Smooth muscle cell (in vitro differentiated cells): ENCODE measurements around the gene SCN2B. TPM values are rescaled to one million over a fixed set of nuclear protein-coding genes. Genes with fewer than 3 reads are reported as not detected.
A peak's percentile ranks its signal among the peaks of the same experiment; 100 is the strongest.

Experiments
- DNase-seq: peaks from one replicate; lab custom pipeline; 2025; ENCODE audit not compliant: unreplicated experiment; lab: John Stamatoyannopoulos, UW
- H2AFZ ChIP-seq: fragments of 200-600 bp; sonication (generic); 2 replicates; pipeline ENCODE4 v1.6.0; 2016; ENCODE audit warnings: antibody characterized with exemption, low read depth, mild to moderate bottlenecking
- H3F3A ChIP-seq: fragments of 200-600 bp; sonication (generic); 2 replicates; pipeline ENCODE4 v1.6.0; 2017; ENCODE audit warnings: antibody characterized with exemption, low read depth
- H3K27ac ChIP-seq: fragments of 200-600 bp; sonication (generic); 2 replicates; pipeline ENCODE4 v1.5.1; 2016; ENCODE audit warnings: low read depth, mild to moderate bottlenecking
- H3K27me3 ChIP-seq: fragments of 200-600 bp; sonication (generic); 2 replicates; pipeline ENCODE4 v1.6.1; 2016; ENCODE audit warnings: low read depth, mild to moderate bottlenecking
- H3K36me3 ChIP-seq: fragments of 200-600 bp; sonication (generic); 2 replicates; pipeline ENCODE4 v1.5.1; 2016; ENCODE audit warnings: low read depth
- H3K4me1 ChIP-seq: fragments of 200-600 bp; sonication (generic); 2 replicates; pipeline ENCODE4 v1.5.1; 2016; ENCODE audit warnings: low read depth
- H3K4me2 ChIP-seq: fragments of 200-600 bp; sonication (generic); 2 replicates; pipeline ENCODE4 v1.6.0; 2016; ENCODE audit warnings: mild to moderate bottlenecking
- H3K4me3 ChIP-seq: fragments of 200-600 bp; sonication (generic); 2 replicates; pipeline ENCODE4 v1.5.1; 2016; ENCODE audit warnings: mild to moderate bottlenecking
- H3K79me2 ChIP-seq: fragments of 200-600 bp; sonication (generic); 2 replicates; pipeline ENCODE4 v1.6.0; 2016; ENCODE audit warnings: low read depth, mild to moderate bottlenecking
- H3K9ac ChIP-seq: fragments of 200-600 bp; sonication (generic); 2 replicates; pipeline ENCODE4 v1.6.0; 2016; ENCODE audit warnings: low read depth
- H3K9me3 ChIP-seq: fragments of 200-600 bp; sonication (generic); replicated peaks from 2 replicates; pipeline ENCODE4 v1.5.1; 2016; ENCODE audit warnings: low read depth
- H4K20me1 ChIP-seq: fragments of 200-600 bp; sonication (generic); 2 replicates; pipeline ENCODE4 v1.6.0; 2016; ENCODE audit warnings: low read depth
- CTCF ChIP-seq: fragments of 200-600 bp; sonication (generic); IDR thresholded peaks from 2 replicates; pipeline ENCODE4 v1.5.1; 2017; ENCODE audit warnings: borderline replicate concordance, mild to moderate bottlenecking, antibody characterized with exemption; ENCODE audit not compliant: insufficient read depth, poor library complexity, severe bottlenecking
- WGBS: methylation state at CpG from one replicate; pipeline ENCODE4 v1.1.7; 2016; ENCODE audit warnings: low lambda C conversion rate; 5-methylcytosine and 5-hydroxymethylcytosine counted together
- polyA plus RNA-seq: library from polyadenylated mRNA; unstranded; fragments of >200 nt; fragmentation: Nextera tagmentation; extraction: Ambion mirVana; gene quantifications from 2 replicates; pipeline ENCODE4 v1.2.1, GENCODE V29; 2016
- total RNA-seq: library from RNA; depleted of rRNA; stranded (reverse); fragments of >200 nt; gene quantifications from 2 replicates; pipeline ENCODE4 v1.2.3, GENCODE V29; 2014

The SCN2B gene
- 0.13 and 0.40 TPM in 2 replicates for total RNA-seq
- 0.22 and 0.31 TPM in 2 replicates for polyA plus RNA-seq

GRCh38 chr11:118175993-118176777, at the start of gene SCN2B:
Gene SCN2B, minus strand, starts transcription at chr11:118176639. Its CDS starts 208 bp downstream, at chr11:118176431.
- H3K4me1 ChIP-seq, result peaks cover 10% of the 10 kb centered on the region
- peaks cover 3% of the 10 kb centered on the region for H3K27me3 ChIP-seq
- no peak for TF ChIP-seq CTCF
- H3K36me3 ChIP-seq, result no peaks in the 10 kb centered on the region
- WGBS, result 12% methylated on average over 14 of the region's 14 CpGs
- peak within 1 kb of the TSS; percentile 47 for H3K4me3 ChIP-seq
- H3F3A ChIP-seq, result peaks cover 8% of the 10 kb centered on the region
- DNase-seq, result no peak
- H3K9ac ChIP-seq, result no peak within 1 kb of the TSS
- no peaks in the 10 kb centered on the region for H3K9me3 ChIP-seq
- peak within 1 kb of the TSS; percentile 85 for H3K4me2 ChIP-seq
- no peak within 1 kb of the TSS for H3K27ac ChIP-seq
- H3K79me2 ChIP-seq, result no peaks in the 10 kb centered on the region
- H2AFZ ChIP-seq, result peak within 1 kb of the TSS; percentile 80
- H4K20me1 ChIP-seq, result no peaks in the 10 kb centered on the region

- H3K27ac ChIP-seq, result no peak within 1 kb of the TSS
- no peak within 1 kb of the TSS for H2AFZ ChIP-seq
- TF ChIP-seq CTCF, result no peak
- no peak within 1 kb of the TSS for H3K9ac ChIP-seq
- no peaks in the 10 kb centered on the region for H4K20me1 ChIP-seq
- H3K36me3 ChIP-seq, result no peaks in the 10 kb centered on the region
- no peak for DNase-seq
- WGBS, result 85% methylated on average over 6 of the region's 6 CpGs
- H3F3A ChIP-seq, result no peaks in the 10 kb centered on the region
- H3K4me3 ChIP-seq, result no peak within 1 kb of the TSS
- H3K27me3 ChIP-seq, result peaks cover 46% of the 10 kb centered on the region
- H3K4me2 ChIP-seq, result no peak within 1 kb of the TSS
- no peaks in the 10 kb centered on the region for H3K9me3 ChIP-seq
- H3K4me1 ChIP-seq, result no peaks in the 10 kb centered on the region
- H3K79me2 ChIP-seq, result no peaks in the 10 kb centered on the region
These were observed 48.2 kb upstream of the SCN2B start, which contains the start of gene JAML for GRCh38 chr11:118224511-118225188. Gene JAML, minus strand, starts transcription at chr11:118225011. Its CDS starts 10,145 bp downstream, at chr11:118214866.

- Histone ChIP-seq H2AFZ (no peak overlapping the region), H3K9me3 (no peaks in the 10 kb centered on the region), H3K9ac (no peak overlapping the region), H3K27me3 (peaks cover 46% of the 10 kb centered on the region), H3K4me2 (no peak overlapping the region), H3K79me2 (no peaks in the 10 kb centered on the region), H3K27ac (no peak overlapping the region), H3K36me3 (no peaks in the 10 kb centered on the region), H3F3A (no peaks in the 10 kb centered on the region), H3K4me1 (no peaks in the 10 kb centered on the region), H3K4me3 (no peak overlapping the region), H4K20me1 (no peaks in the 10 kb centered on the region)
- no peak for DNase-seq
- WGBS, result 79% methylated on average over 6 of the region's 6 CpGs
- TF ChIP-seq CTCF, result no peak
These were observed 47.6 kb upstream of the SCN2B start for GRCh38 chr11:118223992-118224391.
